ENCODE measurements around the gene SCGB1D1.

DNA sequence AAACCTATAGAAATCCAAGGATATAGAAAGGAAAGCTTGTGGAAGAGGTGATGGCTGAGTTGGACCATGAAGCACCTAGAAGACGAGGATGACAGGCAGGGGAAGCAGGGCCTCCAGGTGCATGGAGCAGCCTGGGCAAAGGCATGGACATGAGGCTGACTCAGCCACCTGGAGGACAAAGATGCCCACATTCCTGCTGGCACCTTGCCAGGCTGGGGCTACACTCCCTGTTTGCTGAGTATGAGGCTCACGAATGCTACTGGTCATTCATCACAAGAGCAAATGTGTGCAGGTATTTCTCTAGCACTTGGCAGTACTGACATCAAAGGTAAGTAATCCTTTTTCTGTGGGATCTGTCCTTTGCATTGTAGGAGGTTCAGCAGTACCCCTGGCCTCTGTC lies 11.4 kb downstream of the SCGB1D1 start:
- TF ChIP-seq EP300 (IDR thresholded peaks at IDR 0.05) = no peak
- TF ChIP-seq, protein P1, sequence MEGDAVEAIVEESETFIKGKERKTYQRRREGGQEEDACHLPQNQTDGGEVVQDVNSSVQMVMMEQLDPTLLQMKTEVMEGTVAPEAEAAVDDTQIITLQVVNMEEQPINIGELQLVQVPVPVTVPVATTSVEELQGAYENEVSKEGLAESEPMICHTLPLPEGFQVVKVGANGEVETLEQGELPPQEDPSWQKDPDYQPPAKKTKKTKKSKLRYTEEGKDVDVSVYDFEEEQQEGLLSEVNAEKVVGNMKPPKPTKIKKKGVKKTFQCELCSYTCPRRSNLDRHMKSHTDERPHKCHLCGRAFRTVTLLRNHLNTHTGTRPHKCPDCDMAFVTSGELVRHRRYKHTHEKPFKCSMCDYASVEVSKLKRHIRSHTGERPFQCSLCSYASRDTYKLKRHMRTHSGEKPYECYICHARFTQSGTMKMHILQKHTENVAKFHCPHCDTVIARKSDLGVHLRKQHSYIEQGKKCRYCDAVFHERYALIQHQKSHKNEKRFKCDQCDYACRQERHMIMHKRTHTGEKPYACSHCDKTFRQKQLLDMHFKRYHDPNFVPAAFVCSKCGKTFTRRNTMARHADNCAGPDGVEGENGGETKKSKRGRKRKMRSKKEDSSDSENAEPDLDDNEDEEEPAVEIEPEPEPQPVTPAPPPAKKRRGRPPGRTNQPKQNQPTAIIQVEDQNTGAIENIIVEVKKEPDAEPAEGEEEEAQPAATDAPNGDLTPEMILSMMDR (IDR thresholded peaks at IDR 0.05) = no peak
- TF ChIP-seq POLR2AphosphoS5 (IDR thresholded peaks at IDR 0.05) = no peak
- no peak for TF ChIP-seq POLR2A (IDR thresholded peaks at IDR 0.05; ENCODE audit: low read depth)
